ENCODE data around the gene GPANK1. TPM values are rescaled to one million over a fixed set of nuclear protein-coding genes. Genes with fewer than 3 reads are reported as not detected.

GPANK1 gene
- total RNA-seq, 6 donors from 2014 or later = 12.0 to 45.1 (median 16.6) TPM

DNA sequence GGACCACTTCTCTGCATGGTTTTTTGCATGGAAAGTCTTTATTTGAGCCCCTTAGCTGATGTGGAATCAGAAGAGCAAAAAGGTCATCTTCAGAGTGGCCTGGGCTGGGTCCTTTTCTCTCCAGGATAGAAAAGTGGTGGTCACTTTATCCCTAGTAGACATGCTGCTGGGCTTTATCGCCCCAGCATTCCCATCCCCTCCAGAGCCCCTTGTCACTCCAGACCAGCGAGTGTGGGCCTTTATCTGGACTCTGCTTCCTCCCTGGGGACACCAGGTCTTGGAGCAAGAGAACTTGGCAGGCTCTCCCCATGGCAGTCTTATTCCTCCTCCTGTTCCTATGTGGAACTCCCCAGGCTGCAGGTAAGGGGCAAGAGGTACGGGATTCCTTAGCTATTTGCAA, 41.8 kb upstream of the GPANK1 start, which contains the start of gene LY6G6F:
TSS of gene LY6G6F (plus strand) at position 268 of the 400 bp plus-strand sequence. CDS start at position 309, 41 bp downstream.
- Histone ChIP-seq H3K9me3 (no peaks in the 10 kb centered on the region), H3K4me3 (no peak within 1 kb of the TSS), H3K27me3 (no peaks in the 10 kb centered on the region), H3K27ac (no peak within 1 kb of the TSS), H3K4me1 (peaks cover 16 to 25% (median 21%) of the 10 kb centered on the region in 4 donors), H3K36me3 (no peaks in the 10 kb centered on the region)
- ATAC-seq (ENCODE audit: low FRiP score in 2 of 2) = no peak
- DNase-seq = no peak
- WGBS, 2 donors = 50 to 73% methylated on average over 2 to 3 of the region's 3 CpGs
- no peak for TF ChIP-seq POLR2AphosphoS5 (IDR thresholded peaks at IDR 0.05)
- TF ChIP-seq, protein P1, sequence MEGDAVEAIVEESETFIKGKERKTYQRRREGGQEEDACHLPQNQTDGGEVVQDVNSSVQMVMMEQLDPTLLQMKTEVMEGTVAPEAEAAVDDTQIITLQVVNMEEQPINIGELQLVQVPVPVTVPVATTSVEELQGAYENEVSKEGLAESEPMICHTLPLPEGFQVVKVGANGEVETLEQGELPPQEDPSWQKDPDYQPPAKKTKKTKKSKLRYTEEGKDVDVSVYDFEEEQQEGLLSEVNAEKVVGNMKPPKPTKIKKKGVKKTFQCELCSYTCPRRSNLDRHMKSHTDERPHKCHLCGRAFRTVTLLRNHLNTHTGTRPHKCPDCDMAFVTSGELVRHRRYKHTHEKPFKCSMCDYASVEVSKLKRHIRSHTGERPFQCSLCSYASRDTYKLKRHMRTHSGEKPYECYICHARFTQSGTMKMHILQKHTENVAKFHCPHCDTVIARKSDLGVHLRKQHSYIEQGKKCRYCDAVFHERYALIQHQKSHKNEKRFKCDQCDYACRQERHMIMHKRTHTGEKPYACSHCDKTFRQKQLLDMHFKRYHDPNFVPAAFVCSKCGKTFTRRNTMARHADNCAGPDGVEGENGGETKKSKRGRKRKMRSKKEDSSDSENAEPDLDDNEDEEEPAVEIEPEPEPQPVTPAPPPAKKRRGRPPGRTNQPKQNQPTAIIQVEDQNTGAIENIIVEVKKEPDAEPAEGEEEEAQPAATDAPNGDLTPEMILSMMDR (IDR thresholded peaks at IDR 0.05) = no peak
- no peak for TF ChIP-seq POLR2A (IDR thresholded peaks at IDR 0.05)
- TF ChIP-seq EP300 (IDR thresholded peaks at IDR 0.05) = no peak

DNA sequence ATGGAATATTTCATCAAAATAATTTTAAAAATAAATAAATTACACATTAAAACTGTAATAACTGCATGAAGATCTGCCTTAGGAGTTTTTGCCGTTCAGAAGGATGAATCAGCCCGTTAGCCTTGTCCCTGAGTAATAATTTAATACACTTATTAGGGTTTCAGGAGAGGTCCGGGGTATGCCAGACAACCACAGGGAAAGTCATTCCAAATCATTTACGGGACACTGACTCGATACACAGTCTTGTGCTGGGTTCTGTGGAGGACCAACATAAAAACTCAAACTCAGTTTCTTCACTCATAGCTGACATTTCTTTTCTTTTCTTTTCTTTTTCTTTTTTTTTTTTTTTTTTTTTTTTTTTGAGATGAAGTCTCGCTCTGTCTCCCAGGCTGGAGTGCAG, 41.1 kb upstream of the GPANK1 start:
- WGBS, 2 donors = 88 to 90% methylated on average over 5 to 6 of the region's 6 CpGs
- no peak for DNase-seq

DNA sequence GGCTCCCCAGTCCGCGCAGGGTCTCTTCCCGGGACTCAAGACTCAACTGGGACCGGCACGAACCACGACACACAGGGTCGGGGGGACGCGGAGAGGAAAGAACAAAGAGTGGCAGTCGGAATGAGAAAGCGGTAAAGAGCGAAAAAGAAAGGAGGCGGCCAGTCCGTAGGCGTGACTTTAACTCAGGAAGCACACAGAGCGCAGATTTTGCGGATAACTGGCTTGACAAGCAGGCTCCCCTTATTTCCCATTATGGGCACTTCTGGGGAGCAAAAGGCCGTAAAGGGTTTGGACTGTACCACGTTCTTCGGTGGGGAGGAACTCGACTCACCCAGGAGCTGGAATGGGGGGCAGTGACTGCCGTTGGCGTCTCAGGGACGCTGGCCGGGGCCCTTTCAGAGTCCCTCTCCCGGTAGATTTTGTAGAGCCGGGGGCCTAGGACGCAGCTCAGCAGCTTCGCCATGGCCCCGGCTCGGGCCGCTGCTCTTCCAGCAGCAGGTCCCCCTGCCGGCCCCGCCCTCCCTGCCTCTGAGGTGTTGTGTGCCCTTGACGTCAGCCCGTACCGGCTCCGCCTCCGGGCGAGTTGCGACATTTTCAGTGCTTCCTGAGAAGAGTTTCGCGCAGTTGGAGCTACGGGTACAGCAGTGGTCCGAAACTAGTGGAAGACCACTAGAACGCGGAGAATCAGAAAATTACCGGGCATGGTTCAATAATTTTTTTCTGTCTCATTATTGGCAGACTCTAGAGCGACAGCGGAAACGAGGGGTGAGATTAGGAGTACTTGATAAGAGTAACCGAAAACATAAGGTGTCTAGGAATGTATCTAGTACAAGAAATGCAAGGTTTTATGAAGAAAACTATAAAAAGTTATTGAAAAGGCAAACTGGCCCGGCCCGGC, 38.3 kb upstream of the GPANK1 start, which contains the start of gene ABHD16A:
TSS of gene ABHD16A (minus strand) at position 506 of the 898 bp plus-strand sequence. CDS start at position 463, 43 bp downstream.
- Histone ChIP-seq H3K27ac (peak within 1 kb of the TSS; percentile 97 to 99 (median 98)), H3K27me3 (no peaks in the 10 kb centered on the region), H3K36me3 (peaks cover 0 to 24% (median 10%) of the 10 kb centered on the region in 4 donors), H3K9me3 (no peaks in the 10 kb centered on the region), H3K4me1 (peaks cover 21 to 32% (median 23%) of the 10 kb centered on the region in 4 donors), H3K4me3 (peak within 1 kb of the TSS; percentile 64 to 75 (median 73))
- peak; percentile 95 to 99 for TF ChIP-seq POLR2AphosphoS5 (IDR thresholded peaks at IDR 0.05)
- peak in 2 of 4 donors; percentile 25 to 92 for TF ChIP-seq EP300 (IDR thresholded peaks at IDR 0.05)
- TF ChIP-seq POLR2A (IDR thresholded peaks at IDR 0.05) = peak; percentile 46 to 100 (median 92)
- TF ChIP-seq, protein P1 (IDR thresholded peaks at IDR 0.05) = peak in 4 of 6 experiments; percentile 20 to 49 (median 44)
- ATAC-seq (ENCODE audit: low FRiP score in 2 of 2) (peak; percentile 97 to 98), DNase-seq (peak; percentile 99 to 100)
- 1% methylated on average over 44 to 54 of the region's 54 CpGs for WGBS, 2 donors

More for the DNA sequence above, 41.1 kb upstream of the GPANK1 start:
- no peaks in the 10 kb centered on the region for H3K9me3 ChIP-seq
- no peaks in the 10 kb centered on the region for H3K27me3 ChIP-seq
- ATAC-seq (ENCODE audit: low FRiP score in 2 of 2) = no peak
- no peaks in the 10 kb centered on the region for H3K36me3 ChIP-seq
- TF ChIP-seq POLR2A (IDR thresholded peaks at IDR 0.05) (no peak), POLR2AphosphoS5 (IDR thresholded peaks at IDR 0.05) (no peak), EP300 (IDR thresholded peaks at IDR 0.05) (no peak)
- TF ChIP-seq, protein P1 (IDR thresholded peaks at IDR 0.05) = no peak
- no peak overlapping the region for H3K4me3 ChIP-seq
- no peak overlapping the region for H3K27ac ChIP-seq
- H3K4me1 ChIP-seq = peaks cover 19 to 25% (median 22%) of the 10 kb centered on the region in 4 donors

DNA sequence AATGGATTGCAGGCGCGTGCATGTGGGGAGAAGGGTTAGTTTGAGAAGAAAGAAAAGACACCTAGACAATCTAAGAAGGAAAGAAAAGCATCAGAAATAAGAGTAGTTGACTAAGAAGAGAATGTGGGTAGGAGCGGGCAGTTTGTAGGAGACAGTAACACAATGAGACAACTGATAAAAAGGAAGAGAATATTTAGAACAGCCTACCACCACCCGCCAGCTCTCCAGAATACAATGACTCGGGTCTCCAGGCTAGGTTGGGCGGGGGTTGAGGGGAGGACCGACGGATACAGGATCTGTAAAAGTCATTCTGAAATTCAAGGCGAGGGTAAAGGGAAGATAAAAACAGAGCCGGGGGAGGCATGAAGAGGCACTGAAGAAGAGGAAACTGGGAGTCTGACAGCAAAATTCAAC, 37.6 kb upstream of the GPANK1 start:
- peak overlapping the region; percentile 64 to 75 (median 73) for H3K4me3 ChIP-seq
- DNase-seq = no peak
- peaks cover 21 to 35% (median 23%) of the 10 kb centered on the region in 4 donors for H3K4me1 ChIP-seq
- 1% methylated on average over 10 of the region's 10 CpGs for WGBS, 2 donors
- peak overlapping the region; percentile 97 to 99 (median 98) for H3K27ac ChIP-seq
- no peaks in the 10 kb centered on the region for H3K9me3 ChIP-seq
- peak; percentile 8 to 13 for ATAC-seq (ENCODE audit: low FRiP score in 2 of 2)
- TF ChIP-seq EP300 (IDR thresholded peaks at IDR 0.05) = no peak
- TF ChIP-seq POLR2A (IDR thresholded peaks at IDR 0.05) = no peak
- peaks cover 0 to 30% (median 12%) of the 10 kb centered on the region in 4 donors for H3K36me3 ChIP-seq
- no peaks in the 10 kb centered on the region for H3K27me3 ChIP-seq

Measured in upper lobe of left lung (tissue), 6 donors.